Measurements from ENCODE around the gene ZNF12.

DNA sequence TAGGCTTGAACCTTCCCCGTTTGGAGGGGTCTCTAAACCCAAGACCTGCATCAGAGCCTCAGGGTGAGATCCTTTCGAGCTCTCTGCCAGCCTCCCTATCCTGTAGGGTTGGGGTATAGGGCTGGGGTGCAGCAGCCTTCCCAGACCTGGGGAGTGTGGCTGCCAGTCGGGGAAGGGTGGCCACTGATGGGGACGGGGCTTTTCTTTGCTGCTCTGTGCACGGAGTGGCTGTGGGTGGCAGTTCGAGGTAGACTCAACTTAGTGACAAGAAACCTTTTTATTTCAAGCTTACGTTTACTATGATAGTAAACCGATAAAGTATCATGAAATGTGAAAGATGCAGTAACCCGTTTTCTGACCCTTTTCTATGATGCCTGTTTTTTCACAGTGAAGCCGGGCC lies 56.7 kb downstream of the ZNF12 start:
- TF ChIP-seq, protein P1, sequence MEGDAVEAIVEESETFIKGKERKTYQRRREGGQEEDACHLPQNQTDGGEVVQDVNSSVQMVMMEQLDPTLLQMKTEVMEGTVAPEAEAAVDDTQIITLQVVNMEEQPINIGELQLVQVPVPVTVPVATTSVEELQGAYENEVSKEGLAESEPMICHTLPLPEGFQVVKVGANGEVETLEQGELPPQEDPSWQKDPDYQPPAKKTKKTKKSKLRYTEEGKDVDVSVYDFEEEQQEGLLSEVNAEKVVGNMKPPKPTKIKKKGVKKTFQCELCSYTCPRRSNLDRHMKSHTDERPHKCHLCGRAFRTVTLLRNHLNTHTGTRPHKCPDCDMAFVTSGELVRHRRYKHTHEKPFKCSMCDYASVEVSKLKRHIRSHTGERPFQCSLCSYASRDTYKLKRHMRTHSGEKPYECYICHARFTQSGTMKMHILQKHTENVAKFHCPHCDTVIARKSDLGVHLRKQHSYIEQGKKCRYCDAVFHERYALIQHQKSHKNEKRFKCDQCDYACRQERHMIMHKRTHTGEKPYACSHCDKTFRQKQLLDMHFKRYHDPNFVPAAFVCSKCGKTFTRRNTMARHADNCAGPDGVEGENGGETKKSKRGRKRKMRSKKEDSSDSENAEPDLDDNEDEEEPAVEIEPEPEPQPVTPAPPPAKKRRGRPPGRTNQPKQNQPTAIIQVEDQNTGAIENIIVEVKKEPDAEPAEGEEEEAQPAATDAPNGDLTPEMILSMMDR (conservative IDR thresholded peaks at IDR 0.05; ENCODE audit: low read depth, low read length): no peak
- no peak for TF ChIP-seq EZH2 (IDR thresholded peaks at IDR 0.05; ENCODE audit: borderline replicate concordance, low read depth, low read length, poor library complexity, severe bottlenecking)

Measured in A673 (cell line).